GM23248 (cell line): ENCODE results near the gene TULP4.

Experiments
- EZH2 ChIP-seq: fragments of 200-600 bp; sonication (generic); IDR thresholded peaks from 2 replicates; pipeline ENCODE4 v1.6.1; 2018; ENCODE audit warnings: antibody characterized with exemption, mild to moderate bottlenecking; ENCODE audit not compliant: insufficient read depth, poor library complexity, severe bottlenecking
- EZH2phosphoT487 ChIP-seq: fragments of 200-600 bp; sonication (generic); IDR thresholded peaks from 2 replicates; pipeline ENCODE4 v1.6.1; 2018; ENCODE audit warnings: antibody characterized with exemption, moderate library complexity, mild to moderate bottlenecking, low read depth; ENCODE audit not compliant: insufficient read depth

DNA sequence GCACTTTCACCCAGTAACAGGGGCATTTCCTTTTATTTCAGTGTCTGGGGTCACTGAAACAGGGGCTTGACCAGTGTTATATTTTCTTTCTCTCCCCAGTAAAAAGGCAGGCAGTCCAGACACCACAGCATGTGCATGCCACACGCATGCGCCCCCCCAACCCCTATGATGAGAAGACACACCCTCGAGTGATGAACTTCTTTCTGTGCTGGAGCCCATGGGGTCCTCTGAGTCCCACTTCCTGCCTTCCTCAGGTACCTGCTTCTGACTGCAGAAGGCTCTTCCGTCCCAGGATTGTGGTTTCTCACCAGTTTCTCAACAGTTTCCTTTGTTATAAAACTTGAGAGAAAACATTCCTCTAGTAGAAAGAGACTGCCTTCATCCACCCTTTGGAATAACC, 201.9 kb downstream of the TULP4 start:
- no peak for TF ChIP-seq EZH2
- no peak for TF ChIP-seq EZH2phosphoT487
